HCT116 (cell line): Measurements from ENCODE around the gene PAX8. TPM values are rescaled to one million over a fixed set of nuclear protein-coding genes. Genes with fewer than 3 reads are reported as not detected.

ENCODE experiments used
- ATAC-seq: fragments of 200-7000 bp; cut with Tn5 transposase; 2 replicates; pipeline ENCODE4 v1.9.1; 2020; ENCODE audit warnings: mild to moderate bottlenecking, moderate library complexity
- BruUV-seq: library from RNA; stranded (reverse); fragments of 400-500 nt; replicated peaks from 2 replicates; lab custom pipeline; 2021; lab: Mats Ljungman, UMichigan
- CTCF ChIA-PET: fragments of 300-600 bp; sonication (Branson Sonifier 250); formaldehyde crosslinking; loops from one replicate; lab custom pipeline; 2021; ENCODE audit warnings: antibody characterized with exemption; lab: Charles Lee
- POLR2A ChIA-PET: fragments of 300-600, 350-600 bp; sonication (Branson Sonifier 250); formaldehyde crosslinking; loops from one replicate; lab custom pipeline; 2021; ENCODE audit warnings: antibody characterized with exemption; lab: Charles Lee
- RAD21 ChIA-PET, 2 experiments: fragments of 300-600 bp; sonication (Branson Sonifier 250); formaldehyde crosslinking; loops; one replicate each; lab custom pipeline; 2023; ENCODE audit warnings: low total read pairs in 2 of 2; ENCODE audit not compliant: uncharacterized antibody in 2 of 2, unreplicated experiment in 2 of 2, low non-redundant PET in 1 of 2; lab: Charles Lee
- DNase-seq: peaks from one replicate; pipeline ENCODE4 v3.0.0-alpha.2; 2010; ENCODE audit warnings: low read depth, low spot score
- H2AFZ ChIP-seq: fragments of 200-600 bp; shearing (Covaris generic), sonication (generic); 2 replicates; pipeline ENCODE4 v1.6.1; 2017; ENCODE audit warnings: low read depth, mixed run types, mixed read lengths, antibody characterized with exemption, low read length; ENCODE audit not compliant: poor library complexity, severe bottlenecking
- H3K27ac ChIP-seq: 2 replicates; pipeline ENCODE4 v1.5.1; 2012; ENCODE audit warnings: low read depth, low read length
- H3K27me3 ChIP-seq: fragments of 200-600 bp; sonication (generic); 2 replicates; pipeline ENCODE4 v1.6.1; 2016; ENCODE audit warnings: mixed run types, low read length, mixed read lengths; ENCODE audit not compliant: insufficient read depth
- H3K36me3 ChIP-seq, 2 experiments: fragments of 200-500 bp in 1 of 2; fragments of 200-600 bp in 1 of 2; sonication (Bioruptor generic) in 1 of 2; sonication (generic) in 1 of 2; 2 replicates each; pipeline versions ENCODE4 v1.5.1 to v1.6.1; 2014 to 2016; ENCODE audit warnings: low read length in 2 of 2, inconsistent platforms in 1 of 2, mixed read lengths in 1 of 2, mixed run types in 1 of 2; ENCODE audit not compliant: insufficient read depth in 2 of 2, control insufficient read depth in 1 of 2
- H3K4me1 ChIP-seq, 2 experiments: fragments of 200-600 bp in 1 of 2; sonication (generic) in 1 of 2; 2 replicates each; pipeline versions ENCODE4 v1.5.1 to v1.6.1; 2012 to 2017; ENCODE audit warnings: low read length in 2 of 2, inconsistent platforms in 1 of 2, mild to moderate bottlenecking in 1 of 2, mixed read lengths in 1 of 2, mixed run types in 1 of 2, moderate library complexity in 1 of 2; ENCODE audit not compliant: insufficient read depth in 2 of 2, control insufficient read depth in 1 of 2
- H3K4me2 ChIP-seq: fragments of 200-600 bp; sonication (generic); 2 replicates; pipeline ENCODE4 v1.6.1; 2017; ENCODE audit warnings: mixed run types, low read length, mixed read lengths
- H3K4me3 ChIP-seq, 2 experiments: fragments of 200-600 bp in 1 of 2; sonication (generic) in 1 of 2; replicated peaks in 1 of 2; 2 replicates each; pipeline ENCODE4 v1.5.1; 2011 to 2016; ENCODE audit warnings: low read length in 2 of 2, control low read depth in 1 of 2, low read depth in 1 of 2, mild to moderate bottlenecking in 1 of 2, mixed read lengths in 1 of 2, mixed run types in 1 of 2
- H3K79me2 ChIP-seq: fragments of 200-600 bp; sonication (generic); 2 replicates; pipeline ENCODE4 v1.6.1; 2017; ENCODE audit warnings: mild to moderate bottlenecking, mixed run types, low read length, moderate library complexity, mixed read lengths; ENCODE audit not compliant: insufficient read depth
- H3K9ac ChIP-seq: fragments of 200-600 bp; sonication (generic); 2 replicates; pipeline ENCODE4 v1.6.1; 2016; ENCODE audit warnings: low read length, mixed read lengths
- H3K9me2 ChIP-seq: fragments of 200-600 bp; sonication (generic), shearing (Covaris generic); 2 replicates; pipeline ENCODE4 v1.6.1; 2017; ENCODE audit warnings: mixed run types, mild to moderate bottlenecking, moderate library complexity; ENCODE audit not compliant: insufficient read depth
- H3K9me3 ChIP-seq, 2 experiments: fragments of 200-500 bp in 1 of 2; fragments of 200-600 bp in 1 of 2; sonication (Bioruptor generic) in 1 of 2; sonication (generic) in 1 of 2; 2 replicates each; pipeline ENCODE4 v1.6.1; 2014 to 2017; ENCODE audit warnings: low read length in 2 of 2, mixed read lengths in 2 of 2, inconsistent platforms in 1 of 2, low read depth in 1 of 2, mild to moderate bottlenecking in 1 of 2, mixed run types in 1 of 2, moderate library complexity in 1 of 2; ENCODE audit not compliant: control insufficient read depth in 1 of 2, insufficient read depth in 1 of 2
- H4K20me1 ChIP-seq: fragments of 200-600 bp; sonication (generic), shearing (Covaris generic); 2 replicates; pipeline ENCODE4 v1.6.1; 2017; ENCODE audit warnings: mixed run types, mild to moderate bottlenecking, moderate library complexity; ENCODE audit not compliant: insufficient read depth
- ATF3 ChIP-seq: IDR thresholded peaks from 2 replicates; pipeline ENCODE4 v1.6.1; 2012
- CBX3 ChIP-seq: IDR thresholded peaks from 2 replicates; pipeline ENCODE4 v1.6.1; 2012; ENCODE audit warnings: low read depth
- CTCF ChIP-seq, 3 experiments: fragments of 200-600 bp in 1 of 3; sonication (generic) in 1 of 3; IDR thresholded peaks in 2 of 3; conservative IDR thresholded peaks in 1 of 3; 2 replicates each; pipeline ENCODE4 v1.5.1; 2012 to 2017; ENCODE audit warnings: low read depth in 2 of 3, low read length in 2 of 3, antibody characterized with exemption in 1 of 3, borderline replicate concordance in 1 of 3, control low read depth in 1 of 3, mild to moderate bottlenecking in 1 of 3, mixed read lengths in 1 of 3, mixed run types in 1 of 3, moderate library complexity in 1 of 3; ENCODE audit not compliant: insufficient read depth in 1 of 3
- EGR1 ChIP-seq: IDR thresholded peaks from 2 replicates; pipeline ENCODE4 v1.6.1; 2012; ENCODE audit warnings: low read depth
- EZH2 ChIP-seq: fragments of 200-600 bp; sonication (generic); IDR thresholded peaks from 2 replicates; pipeline ENCODE4 v1.6.1; 2017; ENCODE audit warnings: antibody characterized with exemption, mixed run types
- EZH2phosphoT487 ChIP-seq: fragments of 200-600 bp; IDR thresholded peaks from 2 replicates; pipeline ENCODE4 v1.6.1; 2018; ENCODE audit warnings: antibody characterized with exemption, borderline replicate concordance
- FOSL1 ChIP-seq: IDR thresholded peaks from 2 replicates; pipeline ENCODE4 v1.6.1; 2012; ENCODE audit warnings: low read depth
- JUND ChIP-seq: IDR thresholded peaks from 2 replicates; pipeline ENCODE4 v1.6.1; 2012
- MAX ChIP-seq: IDR thresholded peaks from 2 replicates; pipeline ENCODE4 v1.6.1; 2012
- POLR2A ChIP-seq: IDR thresholded peaks from 2 replicates; pipeline ENCODE4 v1.7.0; 2011; ENCODE audit warnings: borderline replicate concordance; ENCODE audit not compliant: insufficient read depth, insufficient read length; ENCODE audit errors: extremely low read depth
- POLR2AphosphoS5 ChIP-seq: IDR thresholded peaks from 2 replicates; pipeline ENCODE4 v1.6.1; 2011; ENCODE audit warnings: mild to moderate bottlenecking, low read depth, low read length, moderate library complexity
- RAD21 ChIP-seq: IDR thresholded peaks from 2 replicates; pipeline ENCODE4 v1.6.1; 2012; ENCODE audit warnings: low read depth, mild to moderate bottlenecking
- SIN3A ChIP-seq: IDR thresholded peaks from 2 replicates; pipeline ENCODE4 v1.6.1; 2012; ENCODE audit warnings: low read depth
- SRF ChIP-seq: IDR thresholded peaks from 2 replicates; pipeline ENCODE4 v1.6.1; 2012; ENCODE audit warnings: low read depth
- TCF7L2 ChIP-seq: IDR thresholded peaks from 2 replicates; pipeline ENCODE4 v1.7.0; 2011; ENCODE audit warnings: borderline replicate concordance, inconsistent platforms; ENCODE audit not compliant: insufficient read depth, insufficient read length; ENCODE audit errors: extremely low read depth
- ZBTB33 ChIP-seq: IDR thresholded peaks from 2 replicates; pipeline ENCODE4 v1.6.1; 2011; ENCODE audit warnings: mild to moderate bottlenecking, low read length, moderate library complexity; ENCODE audit not compliant: insufficient replicate concordance; ENCODE audit errors: extremely low read depth
- ZFX ChIP-seq: fragments of 450-650 bp; IDR thresholded peaks from 2 replicates; pipeline ENCODE4 v1.6.1; 2017
- ZNF274 ChIP-seq: fragments of 200-500 bp; sonication (Bioruptor generic); IDR thresholded peaks from 2 replicates; pipeline ENCODE4 v1.6.1; 2014; ENCODE audit warnings: mild to moderate bottlenecking, low read depth, low read length, inconsistent platforms
- intact Hi-C: fragments of 100-400 bp; cut with micrococcal nuclease; formaldehyde crosslinking; loops from 2 replicates; pipeline ENCODE4 v1.10.0; 2022
- total RNA-seq: library from RNA; stranded (reverse); gene quantifications from one replicate; pipeline ENCODE4 v1.2.1, GENCODE V29; 2021; ENCODE audit not compliant: unreplicated experiment

PAX8 gene
- total RNA-seq, 1 experiment from 2014 or later, result 4.4 TPM

GRCh38 chr2:113276761-113277425, 1.8 kb downstream of the PAX8 start (continued):
- TF ChIP-seq ZFX, result no peak
- TF ChIP-seq POLR2A, result no peak
- no peak for TF ChIP-seq SIN3A
- no peak for TF ChIP-seq EZH2phosphoT487
- no peak for TF ChIP-seq MAX
- TF ChIP-seq RAD21, result no peak
- no peak for TF ChIP-seq FOSL1

- POLR2A ChIA-PET, result no interaction called here
- TF ChIP-seq MAX, result no peak
- no peak for TF ChIP-seq ATF3
- TF ChIP-seq JUND, result no peak
- no peak for TF ChIP-seq SRF
- TF ChIP-seq ZBTB33, result no peak
- no peak for TF ChIP-seq FOSL1
- no peak for TF ChIP-seq POLR2AphosphoS5
- TF ChIP-seq TCF7L2, result no peak
- TF ChIP-seq EZH2, result no peak
- no peak for TF ChIP-seq CBX3
- TF ChIP-seq EGR1, result no peak
- no peak for TF ChIP-seq ZNF274
- TF ChIP-seq CTCF (IDR thresholded peaks at IDR 0.05 in 2 of 3, conservative IDR thresholded peaks at IDR 0.05 in 1 of 3; ENCODE audit: borderline replicate concordance in 1 of 3, insufficient read depth in 1 of 3, low read depth in 2 of 3, low read length in 2 of 3), result no peak
Observed at GRCh38 chr2:113276216-113276760, 2.4 kb downstream of the PAX8 start.

More at GRCh38 chr2:113276216-113276760, 2.4 kb downstream of the PAX8 start:
- Histone ChIP-seq H3K9me2 (no peaks in the 10 kb centered on the region), H3K9me3 (no peaks in the 10 kb centered on the region), H3K27me3 (no peaks in the 10 kb centered on the region), H3K79me2 (no peaks in the 10 kb centered on the region), H3K4me1 (no peaks in the 10 kb centered on the region), H3K36me3 (no peaks in the 10 kb centered on the region), H3K4me2 (no peak overlapping the region), H3K4me3 (no peak overlapping the region), H4K20me1 (no peaks in the 10 kb centered on the region), H3K27ac (no peak overlapping the region), H3K9ac (no peak overlapping the region), H2AFZ (no peak overlapping the region)
- CTCF ChIA-PET, result no interaction called here
- DNase-seq (no peak), ATAC-seq (no peak)
- BruUV-seq, result no TSS peak
- RAD21 ChIA-PET, result no interaction called here
- intact Hi-C loops, result no loop called here
